Measurements from ENCODE around the gene SRSF11. TPM values are rescaled to one million over a fixed set of nuclear protein-coding genes. Genes with fewer than 3 reads are reported as not detected.

The SRSF11 gene
- total RNA-seq, 4 donors from 2014 or later, result 53.5 to 171 (median 83.2) TPM

- peaks cover 3 to 96% (median 65%) of the 10 kb centered on the region in 3 donors for H3K36me3 ChIP-seq
- intact Hi-C loops (cut with DNase I), result no loop called here
- H3K9me3 ChIP-seq, result no peaks in the 10 kb centered on the region
- no peak overlapping the region for H3K4me3 ChIP-seq
- 82 to 84% methylated on average over 4 of the region's 4 CpGs for WGBS, 2 donors
- DNase-seq, result no peak
- no peak overlapping the region for H3K27ac ChIP-seq
- no peaks in the 10 kb centered on the region for H3K27me3 ChIP-seq
- no peaks in the 10 kb centered on the region for H3K4me1 ChIP-seq
- TF ChIP-seq, protein P1, sequence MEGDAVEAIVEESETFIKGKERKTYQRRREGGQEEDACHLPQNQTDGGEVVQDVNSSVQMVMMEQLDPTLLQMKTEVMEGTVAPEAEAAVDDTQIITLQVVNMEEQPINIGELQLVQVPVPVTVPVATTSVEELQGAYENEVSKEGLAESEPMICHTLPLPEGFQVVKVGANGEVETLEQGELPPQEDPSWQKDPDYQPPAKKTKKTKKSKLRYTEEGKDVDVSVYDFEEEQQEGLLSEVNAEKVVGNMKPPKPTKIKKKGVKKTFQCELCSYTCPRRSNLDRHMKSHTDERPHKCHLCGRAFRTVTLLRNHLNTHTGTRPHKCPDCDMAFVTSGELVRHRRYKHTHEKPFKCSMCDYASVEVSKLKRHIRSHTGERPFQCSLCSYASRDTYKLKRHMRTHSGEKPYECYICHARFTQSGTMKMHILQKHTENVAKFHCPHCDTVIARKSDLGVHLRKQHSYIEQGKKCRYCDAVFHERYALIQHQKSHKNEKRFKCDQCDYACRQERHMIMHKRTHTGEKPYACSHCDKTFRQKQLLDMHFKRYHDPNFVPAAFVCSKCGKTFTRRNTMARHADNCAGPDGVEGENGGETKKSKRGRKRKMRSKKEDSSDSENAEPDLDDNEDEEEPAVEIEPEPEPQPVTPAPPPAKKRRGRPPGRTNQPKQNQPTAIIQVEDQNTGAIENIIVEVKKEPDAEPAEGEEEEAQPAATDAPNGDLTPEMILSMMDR (IDR thresholded peaks at IDR 0.05), result no peak
- no peak for TF ChIP-seq POLR2A (IDR thresholded peaks at IDR 0.05)
Measured at GRCh38 chr1:70248729-70249128, 27.5 kb downstream of the SRSF11 start.

- TF ChIP-seq, protein P1 (IDR thresholded peaks at IDR 0.05), result no peak
- no peak for TF ChIP-seq POLR2A (IDR thresholded peaks at IDR 0.05)
- WGBS, 2 donors, result 89 to 94% methylated on average over 1 of the region's 1 CpG
- peaks cover 0 to 24% (median 0%) of the 10 kb centered on the region in 3 donors for H3K36me3 ChIP-seq
- no peak for DNase-seq
- intact Hi-C loops (cut with DNase I), result no loop called here
- H3K9me3 ChIP-seq, result no peaks in the 10 kb centered on the region
- H3K27ac ChIP-seq, result no peak overlapping the region
- no peaks in the 10 kb centered on the region for H3K27me3 ChIP-seq
- no peak overlapping the region for H3K4me3 ChIP-seq
- no peaks in the 10 kb centered on the region for H3K4me1 ChIP-seq
Measured at GRCh38 chr1:70256664-70257063, 35.5 kb downstream of the SRSF11 start.

DNA sequence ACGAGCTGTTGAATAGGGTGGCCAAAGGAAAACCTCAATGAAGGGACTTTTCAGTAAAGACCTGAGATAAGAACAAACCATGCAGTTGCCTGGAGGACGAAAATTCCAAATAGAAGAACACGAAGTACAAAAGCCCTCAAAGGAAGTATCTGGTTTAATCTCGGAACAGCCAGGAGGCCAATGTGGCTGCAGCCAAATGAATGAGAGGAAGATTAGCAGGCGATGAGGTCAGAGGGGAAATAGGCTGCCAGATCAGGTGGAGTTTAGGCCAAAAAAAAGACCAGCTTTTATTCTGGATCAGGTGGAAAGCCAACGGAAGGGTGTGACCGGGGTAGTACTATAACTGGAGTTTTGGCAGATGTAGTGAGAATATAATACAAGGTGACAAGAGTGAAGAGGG lies 43.7 kb downstream of the SRSF11 start:
- H3K27me3 ChIP-seq, result no peaks in the 10 kb centered on the region
- peaks cover 0 to 13% (median 0%) of the 10 kb centered on the region in 3 donors for H3K9me3 ChIP-seq
- DNase-seq, result no peak
- no peak overlapping the region for H3K4me3 ChIP-seq
- WGBS, 2 donors, result 48 to 71% methylated on average over 7 of the region's 7 CpGs
- H3K4me1 ChIP-seq, result peaks cover 0 to 9% (median 0%) of the 10 kb centered on the region in 3 donors
- H3K36me3 ChIP-seq, result peaks cover 0 to 63% (median 3%) of the 10 kb centered on the region in 3 donors
- no peak for TF ChIP-seq POLR2A (IDR thresholded peaks at IDR 0.05)
- TF ChIP-seq, protein P1 (IDR thresholded peaks at IDR 0.05), result no peak
- intact Hi-C loops (cut with DNase I), result no loop called here
- H3K27ac ChIP-seq, result no peak overlapping the region

DNA sequence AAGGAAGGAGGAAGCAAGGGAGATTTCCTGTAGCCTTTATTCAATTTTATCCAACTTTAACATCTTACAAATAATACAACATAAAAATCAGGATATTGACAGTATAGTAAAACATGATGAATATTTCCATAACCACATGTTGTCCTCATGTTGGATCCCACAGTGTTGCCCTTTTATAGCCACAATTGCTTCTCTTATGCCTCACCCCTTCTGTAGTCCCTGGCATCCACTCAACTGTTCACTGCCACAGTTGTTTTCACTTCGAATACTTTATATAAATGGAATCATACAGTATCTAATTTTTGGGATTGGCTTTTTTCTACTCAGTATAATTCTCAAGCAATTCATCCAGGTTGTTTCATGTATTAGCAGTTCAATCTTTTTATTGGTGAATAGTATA lies 44.8 kb downstream of the SRSF11 start:
- no peak for TF ChIP-seq POLR2A (IDR thresholded peaks at IDR 0.05)
- TF ChIP-seq, protein P1 (IDR thresholded peaks at IDR 0.05), result no peak
- Histone ChIP-seq H3K27ac (no peak overlapping the region), H3K27me3 (no peaks in the 10 kb centered on the region), H3K4me1 (peaks cover 0 to 9% (median 0%) of the 10 kb centered on the region in 3 donors), H3K36me3 (peaks cover 0 to 72% (median 3%) of the 10 kb centered on the region in 3 donors), H3K9me3 (peaks cover 0 to 13% (median 0%) of the 10 kb centered on the region in 3 donors), H3K4me3 (no peak overlapping the region)
- WGBS, 2 donors, result 85 to 88% methylated on average over 1 of the region's 1 CpG
- intact Hi-C loops (cut with DNase I), result no loop called here
- no peak for DNase-seq

GRCh38 chr1:70277875-70278274 lies 56.7 kb downstream of the SRSF11 start:
- Histone ChIP-seq H3K27me3 (no peaks in the 10 kb centered on the region), H3K36me3 (peaks cover 0 to 83% (median 0%) of the 10 kb centered on the region in 3 donors), H3K4me1 (no peaks in the 10 kb centered on the region), H3K9me3 (no peaks in the 10 kb centered on the region), H3K27ac (no peak overlapping the region), H3K4me3 (no peak overlapping the region)
- intact Hi-C loops (cut with DNase I), result no loop called here
- no peak for DNase-seq
- TF ChIP-seq POLR2A (IDR thresholded peaks at IDR 0.05), result no peak
- 84 to 97% methylated on average over 5 of the region's 5 CpGs for WGBS, 2 donors

GRCh38 chr1:70278710-70279109 lies 57.5 kb downstream of the SRSF11 start:
- no peak overlapping the region for H3K4me3 ChIP-seq
- intact Hi-C loops (cut with DNase I), result no loop called here

More at GRCh38 chr1:70278710-70279109, 57.5 kb downstream of the SRSF11 start:
- no peak for DNase-seq
- TF ChIP-seq POLR2A (IDR thresholded peaks at IDR 0.05), result no peak
- TF ChIP-seq, protein P1 (IDR thresholded peaks at IDR 0.05), result no peak
- Histone ChIP-seq H3K36me3 (peaks cover 0 to 75% (median 0%) of the 10 kb centered on the region in 3 donors), H3K4me1 (no peaks in the 10 kb centered on the region), H3K27ac (no peak overlapping the region), H3K9me3 (no peaks in the 10 kb centered on the region), H3K27me3 (no peaks in the 10 kb centered on the region)
- WGBS, 2 donors, result 92 to 100% methylated on average over 1 of the region's 1 CpG

Data from esophagus squamous epithelium (tissue), 5 donors.